ENCODE results near the gene COX7A2. TPM values are rescaled to one million over a fixed set of nuclear protein-coding genes. Genes with fewer than 3 reads are reported as not detected.

Gene COX7A2
- total RNA-seq, 2 donors from 2014 or later = 795 to 814 TPM

DNA sequence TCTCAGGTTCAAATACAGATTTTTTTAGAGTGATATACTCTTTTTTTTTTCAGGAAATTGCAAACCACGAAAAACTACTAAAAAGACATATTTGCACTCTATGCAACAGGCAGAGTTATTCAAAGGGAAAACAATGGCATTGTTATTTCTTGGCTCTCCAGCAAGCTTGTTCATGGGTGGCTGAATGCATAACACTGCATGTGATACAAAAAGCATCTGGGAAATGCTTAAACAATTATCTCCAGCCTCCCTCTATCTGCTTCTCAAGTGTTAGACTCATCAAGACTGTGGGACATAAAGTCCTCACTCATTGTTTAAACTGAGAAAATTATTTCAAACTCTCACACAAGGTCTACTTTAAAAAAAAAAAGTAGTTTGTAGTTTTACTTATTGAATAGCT, 30.5 kb downstream of the COX7A2 start:
- no peak overlapping the region for H3K27ac ChIP-seq
- H3K4me1 ChIP-seq = no peaks in the 10 kb centered on the region
- H3K9me3 ChIP-seq = no peaks in the 10 kb centered on the region
- H3K27me3 ChIP-seq = peaks cover 6% of the 10 kb centered on the region
- no peak for DNase-seq
- no peak overlapping the region for H3K9ac ChIP-seq (ENCODE audit: low read depth in 2 of 2, low read length in 2 of 2)
- no peaks in the 10 kb centered on the region for H3K36me3 ChIP-seq
- TF ChIP-seq, protein P1, sequence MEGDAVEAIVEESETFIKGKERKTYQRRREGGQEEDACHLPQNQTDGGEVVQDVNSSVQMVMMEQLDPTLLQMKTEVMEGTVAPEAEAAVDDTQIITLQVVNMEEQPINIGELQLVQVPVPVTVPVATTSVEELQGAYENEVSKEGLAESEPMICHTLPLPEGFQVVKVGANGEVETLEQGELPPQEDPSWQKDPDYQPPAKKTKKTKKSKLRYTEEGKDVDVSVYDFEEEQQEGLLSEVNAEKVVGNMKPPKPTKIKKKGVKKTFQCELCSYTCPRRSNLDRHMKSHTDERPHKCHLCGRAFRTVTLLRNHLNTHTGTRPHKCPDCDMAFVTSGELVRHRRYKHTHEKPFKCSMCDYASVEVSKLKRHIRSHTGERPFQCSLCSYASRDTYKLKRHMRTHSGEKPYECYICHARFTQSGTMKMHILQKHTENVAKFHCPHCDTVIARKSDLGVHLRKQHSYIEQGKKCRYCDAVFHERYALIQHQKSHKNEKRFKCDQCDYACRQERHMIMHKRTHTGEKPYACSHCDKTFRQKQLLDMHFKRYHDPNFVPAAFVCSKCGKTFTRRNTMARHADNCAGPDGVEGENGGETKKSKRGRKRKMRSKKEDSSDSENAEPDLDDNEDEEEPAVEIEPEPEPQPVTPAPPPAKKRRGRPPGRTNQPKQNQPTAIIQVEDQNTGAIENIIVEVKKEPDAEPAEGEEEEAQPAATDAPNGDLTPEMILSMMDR (IDR thresholded peaks at IDR 0.05) = no peak
- no peak overlapping the region for H3K4me3 ChIP-seq
- intact Hi-C loops (cut with DNase I) = loop anchor here (10.0 kb wide), 1 partner anchor 1118 kb away; no protein-coding TSS in a partner anchor

DNA sequence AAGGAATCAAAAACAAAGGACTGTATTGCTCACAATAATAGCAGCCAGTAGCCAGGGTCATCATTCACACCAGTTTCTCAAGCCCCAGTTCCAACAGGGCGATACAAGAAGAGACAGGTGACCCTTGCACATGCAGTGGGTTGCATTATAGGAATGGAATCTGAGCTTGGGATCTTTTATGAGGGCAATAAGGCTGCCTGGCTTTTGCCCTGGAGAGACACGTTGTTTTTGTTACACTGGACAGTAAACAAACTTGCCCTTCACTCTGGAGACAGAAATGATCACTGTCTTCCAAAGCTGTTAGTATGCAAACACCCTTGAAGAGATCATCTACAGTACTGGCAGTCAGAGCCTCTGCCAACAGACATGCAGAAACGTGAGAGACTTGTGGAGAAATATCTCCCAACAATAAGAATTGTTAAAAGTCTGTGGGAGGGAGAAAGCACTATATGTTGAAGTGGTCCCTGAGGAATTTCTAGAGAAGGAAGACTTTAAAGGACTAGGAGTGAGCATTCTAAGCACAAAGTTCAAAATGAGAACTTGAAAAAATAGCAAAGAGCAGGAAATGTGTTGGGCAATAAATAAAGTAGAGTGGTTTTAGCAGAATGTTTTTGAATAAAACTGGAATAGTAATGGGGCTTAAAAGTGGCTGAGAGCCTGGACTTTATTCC, 31.5 kb downstream of the COX7A2 start:
- intact Hi-C loops (cut with DNase I) = loop anchor here (10.0 kb wide), 1 partner anchor 1117 kb away; no protein-coding TSS in a partner anchor
- no peak overlapping the region for H3K4me3 ChIP-seq

DNA sequence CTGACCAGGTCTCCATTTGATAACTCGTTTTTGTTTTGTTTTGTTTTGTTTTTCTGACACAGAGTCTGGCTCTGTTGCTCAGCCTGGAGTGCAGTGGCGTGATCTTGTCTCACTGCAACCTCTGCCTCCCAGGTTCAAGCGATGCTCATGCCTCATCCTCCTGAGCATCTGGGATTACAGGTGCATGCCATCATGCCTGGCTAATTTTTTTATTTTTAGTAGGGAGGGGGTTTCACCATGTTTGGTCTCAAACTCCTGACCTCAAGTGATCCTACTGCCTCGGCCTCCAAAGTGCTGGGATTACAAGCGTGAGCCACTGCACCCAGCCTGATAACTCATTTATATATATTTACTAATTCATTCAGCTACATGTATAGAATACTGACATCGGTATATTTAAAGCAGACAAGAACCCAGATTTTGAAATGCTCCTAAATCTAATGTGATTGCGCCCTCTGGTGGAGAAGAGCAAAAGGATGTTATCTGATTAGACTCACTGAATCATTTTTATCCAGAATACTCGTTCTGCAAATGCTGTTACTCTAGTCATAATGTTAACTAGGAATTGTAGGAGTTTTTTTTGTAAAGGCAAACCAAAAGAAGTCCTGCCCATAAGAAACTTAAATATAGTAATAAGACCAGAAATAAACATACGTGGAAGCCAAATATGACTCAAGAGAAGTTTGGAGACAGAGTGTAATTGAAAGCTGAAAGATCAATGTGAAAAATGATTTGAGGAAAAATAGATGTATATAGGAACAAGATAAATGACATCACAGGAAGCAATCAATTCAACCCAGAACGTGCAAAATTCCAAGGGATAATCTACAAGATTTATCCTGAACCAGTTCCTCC, 32.5 kb downstream of the COX7A2 start:
- Histone ChIP-seq H3K9me3 (no peaks in the 10 kb centered on the region), H3K27ac (no peak overlapping the region)

More for the DNA sequence above, 31.5 kb downstream of the COX7A2 start:
- TF ChIP-seq, protein P1 (IDR thresholded peaks at IDR 0.05) = no peak
- Histone ChIP-seq H3K9ac (ENCODE audit: low read depth in 2 of 2, low read length in 2 of 2) (no peak overlapping the region), H3K4me1 (no peaks in the 10 kb centered on the region), H3K9me3 (no peaks in the 10 kb centered on the region), H3K36me3 (no peaks in the 10 kb centered on the region), H3K27me3 (peaks cover 14% of the 10 kb centered on the region), H3K27ac (no peak overlapping the region)
- no peak for DNase-seq

GRCh38 chr6:75209184-75209723, 34.3 kb downstream of the COX7A2 start:
- Histone ChIP-seq H3K27ac (no peak overlapping the region), H3K36me3 (no peaks in the 10 kb centered on the region), H3K9me3 (no peaks in the 10 kb centered on the region), H3K4me1 (peaks cover 5% of the 10 kb centered on the region), H3K27me3 (peaks cover 42% of the 10 kb centered on the region), H3K4me3 (no peak overlapping the region), H3K9ac (ENCODE audit: low read depth in 2 of 2, low read length in 2 of 2) (no peak overlapping the region)
- intact Hi-C loops (cut with DNase I) = loop anchor here (2.0 to 5.0 kb wide), 3 partner anchors 797 to 1468 kb away; no protein-coding TSS in a partner anchor
- DNase-seq = no peak
- TF ChIP-seq, protein P1 (IDR thresholded peaks at IDR 0.05) = peak; percentile 10

More for the DNA sequence above, 32.5 kb downstream of the COX7A2 start:
- TF ChIP-seq, protein P1 (IDR thresholded peaks at IDR 0.05) = peak; percentile 80
- Histone ChIP-seq H3K9ac (ENCODE audit: low read depth in 2 of 2, low read length in 2 of 2) (no peak overlapping the region), H3K36me3 (no peaks in the 10 kb centered on the region), H3K4me3 (no peak overlapping the region), H3K27me3 (peaks cover 24% of the 10 kb centered on the region), H3K4me1 (peaks cover 3% of the 10 kb centered on the region)
- peak; percentile 60 for DNase-seq
- intact Hi-C loops (cut with DNase I) = loop anchor here (10.0 kb wide), 1 partner anchor 1116 kb away; no protein-coding TSS in a partner anchor

All from colonic mucosa (tissue), 4 donors.